A673 (cell line): ENCODE measurements around the gene EIF3L. TPM values are rescaled to one million over a fixed set of nuclear protein-coding genes. Genes with fewer than 3 reads are reported as not detected.
A peak's percentile ranks its signal among the peaks of the same experiment; 100 is the strongest.

Experiments used
- BruUV-seq: library from RNA; stranded (reverse); fragments of 400-500 nt; replicated peaks from 2 replicates; lab custom pipeline; 2021; lab: Mats Ljungman, UMichigan
- CTCF ChIA-PET: fragments of 300-600 bp; sonication (Branson Sonifier 250); formaldehyde crosslinking; loops from one replicate; lab custom pipeline; 2022; ENCODE audit warnings: antibody characterized with exemption; lab: Charles Lee
- POLR2A ChIA-PET: fragments of 300-600 bp; sonication (Branson Sonifier 250); formaldehyde crosslinking; loops from one replicate; lab custom pipeline; 2022; ENCODE audit warnings: antibody characterized with exemption; ENCODE audit not compliant: low non-redundant PET; lab: Charles Lee
- DNase-seq: peaks from one replicate; pipeline ENCODE4 v3.0.0-alpha.2; 2015; ENCODE audit warnings: low spot score
- H3K27ac ChIP-seq: fragments of 200-600 bp; sonication (generic); 2 replicates; pipeline ENCODE4 v1.5.1; 2016; ENCODE audit warnings: mixed run types, low read depth, mild to moderate bottlenecking, mixed read lengths, antibody characterized with exemption, low read length; ENCODE audit not compliant: poor library complexity, severe bottlenecking
- H3K27me3 ChIP-seq: fragments of 200-600 bp; sonication (generic); replicated peaks from 2 replicates; pipeline ENCODE4 v1.6.1; 2017; ENCODE audit warnings: mixed run types, low read depth, mild to moderate bottlenecking, mixed read lengths, antibody characterized with exemption, low read length; ENCODE audit not compliant: insufficient read depth, poor library complexity
- H3K36me3 ChIP-seq: fragments of 200-600 bp; sonication (generic); 2 replicates; pipeline ENCODE4 v1.6.1; 2016; ENCODE audit warnings: mixed run types, mild to moderate bottlenecking, mixed read lengths, antibody characterized with exemption, low read length; ENCODE audit not compliant: insufficient read depth, poor library complexity, severe bottlenecking
- H3K4me1 ChIP-seq: fragments of 200-600 bp; sonication (generic); 2 replicates; pipeline ENCODE4 v1.6.1; 2017; ENCODE audit warnings: mixed run types, mild to moderate bottlenecking, mixed read lengths, antibody characterized with exemption, low read length; ENCODE audit not compliant: insufficient read depth, poor library complexity, severe bottlenecking
- H3K4me3 ChIP-seq: fragments of 200-600 bp; sonication (generic); 2 replicates; pipeline ENCODE4 v1.5.1; 2016; ENCODE audit warnings: low read depth, mixed run types, mild to moderate bottlenecking, mixed read lengths, low read length; ENCODE audit not compliant: poor library complexity, severe bottlenecking
- H3K9me3 ChIP-seq: fragments of 200-600 bp; sonication (generic); 2 replicates; pipeline ENCODE4 v1.6.1; 2016; ENCODE audit warnings: mixed run types, low read depth, mild to moderate bottlenecking, mixed read lengths, antibody characterized with exemption, low read length; ENCODE audit not compliant: poor library complexity, severe bottlenecking
- CTCF ChIP-seq: fragments of 300-800, 200-600 bp; sonication (generic); conservative IDR thresholded peaks from 2 replicates; pipeline ENCODE4 v1.5.1; 2017; ENCODE audit warnings: low read depth, mild to moderate bottlenecking, antibody characterized with exemption, low read length, moderate library complexity, mixed read lengths
- EZH2 ChIP-seq: fragments of 200-600 bp; sonication (generic); IDR thresholded peaks from 2 replicates; pipeline ENCODE4 v1.6.1; 2017; ENCODE audit warnings: borderline replicate concordance, low read depth, mild to moderate bottlenecking, mixed read lengths, antibody characterized with exemption, low read length; ENCODE audit not compliant: poor library complexity, severe bottlenecking
- intact Hi-C: fragments of 100-400 bp; cut with micrococcal nuclease; formaldehyde crosslinking; loops from one replicate; pipeline ENCODE4 v1.10.0; 2022; ENCODE audit not compliant: unreplicated experiment
- total RNA-seq: library from RNA; stranded (reverse); gene quantifications from 2 replicates; pipeline ENCODE4 v1.2.3, GENCODE V29; 2021

EIF3L gene
- total RNA-seq, 1 experiment from 2014 or later = 492 TPM

GRCh38 chr22:37822079-37822833 is 27.0 kb upstream of the EIF3L start:
- no peaks in the 10 kb centered on the region for H3K9me3 ChIP-seq
- H3K4me3 ChIP-seq = no peak overlapping the region
- H3K4me1 ChIP-seq = peaks cover 15% of the 10 kb centered on the region
- CTCF ChIA-PET = no interaction called here
- DNase-seq = no peak
- H3K27me3 ChIP-seq = no peaks in the 10 kb centered on the region
- POLR2A ChIA-PET = no interaction called here
- TF ChIP-seq EZH2 = no peak
- TF ChIP-seq CTCF = no peak
- H3K36me3 ChIP-seq = no peaks in the 10 kb centered on the region
- BruUV-seq = no TSS peak
- no peak overlapping the region for H3K27ac ChIP-seq
- intact Hi-C loops = no loop called here

GRCh38 chr22:37823134-37823985 is 25.9 kb upstream of the EIF3L start, which contains the start of gene GALR3:
Gene GALR3 (plus strand): TSS chr22:37823382. CDS start chr22:37823407, 25 bp downstream.
- intact Hi-C loops = no loop called here
- ChIA-PET POLR2A (no interaction called here), CTCF (no interaction called here)
- BruUV-seq = no TSS peak
- H3K27me3 ChIP-seq = no peaks in the 10 kb centered on the region
- H3K4me1 ChIP-seq = peaks cover 8% of the 10 kb centered on the region
- no peaks in the 10 kb centered on the region for H3K36me3 ChIP-seq
- peak within 1 kb of the TSS; percentile 40 for H3K4me3 ChIP-seq
- H3K27ac ChIP-seq = no peak within 1 kb of the TSS
- TF ChIP-seq CTCF (no peak), EZH2 (no peak)
- no peak for DNase-seq
- no peaks in the 10 kb centered on the region for H3K9me3 ChIP-seq

DNA sequence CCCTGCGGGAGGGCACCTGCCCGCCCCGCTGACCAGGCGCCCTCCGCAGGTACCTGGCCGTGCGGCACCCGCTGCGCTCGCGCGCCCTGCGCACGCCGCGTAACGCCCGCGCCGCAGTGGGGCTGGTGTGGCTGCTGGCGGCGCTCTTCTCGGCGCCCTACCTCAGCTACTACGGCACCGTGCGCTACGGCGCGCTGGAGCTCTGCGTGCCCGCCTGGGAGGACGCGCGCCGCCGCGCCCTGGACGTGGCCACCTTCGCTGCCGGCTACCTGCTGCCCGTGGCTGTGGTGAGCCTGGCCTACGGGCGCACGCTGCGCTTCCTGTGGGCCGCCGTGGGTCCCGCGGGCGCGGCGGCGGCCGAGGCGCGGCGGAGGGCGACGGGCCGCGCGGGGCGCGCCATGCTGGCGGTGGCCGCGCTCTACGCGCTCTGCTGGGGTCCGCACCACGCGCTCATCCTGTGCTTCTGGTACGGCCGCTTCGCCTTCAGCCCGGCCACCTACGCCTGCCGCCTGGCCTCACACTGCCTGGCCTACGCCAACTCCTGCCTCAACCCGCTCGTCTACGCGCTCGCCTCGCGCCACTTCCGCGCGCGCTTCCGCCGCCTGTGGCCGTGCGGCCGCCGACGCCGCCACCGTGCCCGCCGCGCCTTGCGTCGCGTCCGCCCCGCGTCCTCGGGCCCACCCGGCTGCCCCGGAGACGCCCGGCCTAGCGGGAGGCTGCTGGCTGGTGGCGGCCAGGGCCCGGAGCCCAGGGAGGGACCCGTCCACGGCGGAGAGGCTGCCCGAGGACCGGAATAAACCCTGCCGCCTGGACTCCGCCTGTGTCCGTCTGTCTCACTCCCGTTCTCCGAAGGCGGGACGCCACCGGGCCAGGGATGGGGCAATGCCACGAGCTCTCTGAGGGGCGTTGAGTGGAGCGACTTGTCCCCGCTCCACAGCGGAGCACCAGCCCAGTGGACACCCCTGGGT is 24.3 kb upstream of the EIF3L start:
- Histone ChIP-seq H3K27ac (no peak overlapping the region), H3K4me3 (peak overlapping the region; percentile 40), H3K36me3 (no peaks in the 10 kb centered on the region), H3K27me3 (no peaks in the 10 kb centered on the region), H3K4me1 (no peaks in the 10 kb centered on the region), H3K9me3 (no peaks in the 10 kb centered on the region)
- ChIA-PET POLR2A (no interaction called here), CTCF (no interaction called here)
- DNase-seq = peak; percentile 62
- BruUV-seq = no TSS peak
- no peak; the same call in 1 of the 2 replicates for TF ChIP-seq CTCF
- no peak for TF ChIP-seq EZH2
- intact Hi-C loops = no loop called here
